Central memory CD4-positive, alpha-beta T cell (primary cell): Measurements from ENCODE around the gene SPPL2C.

Source experiments
- DNase-seq: peaks from one replicate; pipeline ENCODE4 v3.0.0; 2022

Gene SPPL2C

GRCh38 chr17:45886852-45887251, 42.2 kb downstream of the SPPL2C start:
- no peak for DNase-seq

- DNase-seq = no peak
Measured at GRCh38 chr17:45888392-45888791, 43.7 kb downstream of the SPPL2C start.

GRCh38 chr17:45889579-45889978, 44.9 kb downstream of the SPPL2C start:
- no peak for DNase-seq

GRCh38 chr17:45893725-45894021, 49.0 kb downstream of the SPPL2C start:
- no peak for DNase-seq

GRCh38 chr17:45894022-45894784, 49.5 kb downstream of the SPPL2C start, which contains the start of gene MAPT:
MAPT (plus strand) TSS chr17:45894554; CDS start chr17:45962338, 67,784 bp downstream.
- DNase-seq = peak; percentile 77

- peak; percentile 16 for DNase-seq
Measured at GRCh38 chr17:45895304-45895968, 50.8 kb downstream of the SPPL2C start.

GRCh38 chr17:45895969-45896785, 51.5 kb downstream of the SPPL2C start:
- no peak for DNase-seq
